ENCODE measurements around the gene DHX8.

DNA sequence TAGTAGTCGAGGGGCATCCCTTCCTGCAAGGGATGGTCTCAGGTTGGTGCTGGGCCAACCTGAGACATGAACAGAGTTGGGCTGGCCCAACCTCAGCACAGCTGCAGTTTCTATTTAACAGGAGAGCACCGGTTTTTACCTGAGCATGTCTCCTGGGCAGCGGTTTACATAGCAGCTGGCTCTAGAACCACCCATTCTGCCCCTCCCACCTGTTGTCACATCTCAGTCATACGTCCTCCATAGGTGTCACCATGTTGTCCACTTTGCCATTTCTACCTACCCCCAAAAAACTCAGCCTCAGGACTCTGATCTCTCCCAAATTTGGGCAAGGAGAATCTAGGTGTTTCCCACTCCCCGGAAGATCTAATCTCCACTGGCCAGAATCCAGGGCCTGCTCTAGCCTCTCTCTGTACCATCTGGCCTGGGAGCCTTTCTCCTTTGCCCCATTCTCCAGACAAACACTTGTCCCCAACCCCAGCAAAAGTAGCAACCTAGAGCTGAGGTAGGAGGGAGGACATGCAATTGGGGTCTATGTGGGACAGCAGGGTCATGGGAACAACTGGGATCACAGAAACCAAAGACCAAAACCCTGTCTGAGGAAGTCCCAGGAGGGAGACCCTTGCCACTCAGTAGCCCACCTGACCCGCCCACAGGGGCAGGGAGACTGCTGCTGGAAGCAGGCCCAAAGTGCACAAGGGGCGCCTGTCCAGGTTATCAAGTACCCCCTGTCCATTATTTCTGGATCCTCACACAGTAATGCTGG, 43.3 kb downstream of the DHX8 start:
- TF ChIP-seq, protein P1, sequence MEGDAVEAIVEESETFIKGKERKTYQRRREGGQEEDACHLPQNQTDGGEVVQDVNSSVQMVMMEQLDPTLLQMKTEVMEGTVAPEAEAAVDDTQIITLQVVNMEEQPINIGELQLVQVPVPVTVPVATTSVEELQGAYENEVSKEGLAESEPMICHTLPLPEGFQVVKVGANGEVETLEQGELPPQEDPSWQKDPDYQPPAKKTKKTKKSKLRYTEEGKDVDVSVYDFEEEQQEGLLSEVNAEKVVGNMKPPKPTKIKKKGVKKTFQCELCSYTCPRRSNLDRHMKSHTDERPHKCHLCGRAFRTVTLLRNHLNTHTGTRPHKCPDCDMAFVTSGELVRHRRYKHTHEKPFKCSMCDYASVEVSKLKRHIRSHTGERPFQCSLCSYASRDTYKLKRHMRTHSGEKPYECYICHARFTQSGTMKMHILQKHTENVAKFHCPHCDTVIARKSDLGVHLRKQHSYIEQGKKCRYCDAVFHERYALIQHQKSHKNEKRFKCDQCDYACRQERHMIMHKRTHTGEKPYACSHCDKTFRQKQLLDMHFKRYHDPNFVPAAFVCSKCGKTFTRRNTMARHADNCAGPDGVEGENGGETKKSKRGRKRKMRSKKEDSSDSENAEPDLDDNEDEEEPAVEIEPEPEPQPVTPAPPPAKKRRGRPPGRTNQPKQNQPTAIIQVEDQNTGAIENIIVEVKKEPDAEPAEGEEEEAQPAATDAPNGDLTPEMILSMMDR (conservative IDR thresholded peaks at IDR 0.05; ENCODE audit: low read depth, low read length) = no peak
- no peak for TF ChIP-seq EZH2 (IDR thresholded peaks at IDR 0.05; ENCODE audit: borderline replicate concordance, low read depth, low read length, poor library complexity, severe bottlenecking)

Data from A673 (cell line).